ENCODE measurements around the gene FHIT. TPM values are rescaled to one million over a fixed set of nuclear protein-coding genes. Genes with fewer than 3 reads are reported as not detected.

The FHIT gene
- total and polyA plus RNA-seq, 4 donors, result 2.1 to 14.7 (median 6.6) TPM

DNA sequence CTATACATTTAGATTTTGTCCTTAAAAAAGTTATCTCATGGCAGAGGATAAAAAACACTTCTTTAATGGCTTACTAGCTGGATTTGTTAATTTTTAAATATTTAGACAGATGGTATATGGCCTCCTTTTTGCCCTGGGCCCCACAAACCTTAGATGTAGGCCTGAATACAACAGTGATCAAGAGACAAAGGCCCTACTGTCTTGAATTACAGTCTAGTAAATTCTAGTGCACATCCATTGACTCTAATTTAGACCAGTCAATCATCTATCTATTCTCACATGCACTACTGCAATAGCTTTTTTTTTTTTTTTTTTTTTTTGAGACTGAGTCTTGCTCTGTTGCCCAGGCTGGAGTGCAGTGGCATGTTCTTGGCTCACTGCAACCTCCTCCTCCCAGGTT is 452.8 kb downstream of the FHIT start:
- Histone ChIP-seq H3K9me3 (ENCODE audit: control insufficient read depth in 4 of 4, low read length in 3 of 4) (no peaks in the 10 kb centered on the region), H3K9ac (ENCODE audit: low read depth in 1 of 2, low read length in 2 of 2) (no peak overlapping the region), H3K4me1 (ENCODE audit: control insufficient read depth in 4 of 4, insufficient read depth in 4 of 4, low read length in 3 of 4) (no peaks in the 10 kb centered on the region), H3K27ac (ENCODE audit: low read depth in 1 of 2, low read length in 2 of 2) (no peak overlapping the region), H3K4me3 (ENCODE audit: low read depth in 1 of 3, low read length in 3 of 3) (no peak overlapping the region), H3K27me3 (ENCODE audit: control insufficient read depth in 4 of 4, insufficient read depth in 4 of 4, low read length in 3 of 4) (no peaks in the 10 kb centered on the region), H3K36me3 (ENCODE audit: control insufficient read depth in 4 of 4, insufficient read depth in 3 of 4, low read depth in 1 of 4, low read length in 3 of 4) (no peaks in the 10 kb centered on the region)
- DNase-seq (ENCODE audit: low spot score), result no peak
- TF ChIP-seq SP1 (IDR thresholded peaks at IDR 0.05), result no peak
- TF ChIP-seq FOXA1 (IDR thresholded peaks at IDR 0.05), result no peak
- TF ChIP-seq RXRA (IDR thresholded peaks at IDR 0.05), result no peak
- TF ChIP-seq TAF1 (conservative IDR thresholded peaks at IDR 0.05), result no peak
- TF ChIP-seq YY1 (IDR thresholded peaks at IDR 0.05), result no peak
- TF ChIP-seq, protein P1, sequence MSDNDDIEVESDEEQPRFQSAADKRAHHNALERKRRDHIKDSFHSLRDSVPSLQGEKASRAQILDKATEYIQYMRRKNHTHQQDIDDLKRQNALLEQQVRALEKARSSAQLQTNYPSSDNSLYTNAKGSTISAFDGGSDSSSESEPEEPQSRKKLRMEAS (IDR thresholded peaks at IDR 0.05), result no peak
- TF ChIP-seq, protein P2, sequence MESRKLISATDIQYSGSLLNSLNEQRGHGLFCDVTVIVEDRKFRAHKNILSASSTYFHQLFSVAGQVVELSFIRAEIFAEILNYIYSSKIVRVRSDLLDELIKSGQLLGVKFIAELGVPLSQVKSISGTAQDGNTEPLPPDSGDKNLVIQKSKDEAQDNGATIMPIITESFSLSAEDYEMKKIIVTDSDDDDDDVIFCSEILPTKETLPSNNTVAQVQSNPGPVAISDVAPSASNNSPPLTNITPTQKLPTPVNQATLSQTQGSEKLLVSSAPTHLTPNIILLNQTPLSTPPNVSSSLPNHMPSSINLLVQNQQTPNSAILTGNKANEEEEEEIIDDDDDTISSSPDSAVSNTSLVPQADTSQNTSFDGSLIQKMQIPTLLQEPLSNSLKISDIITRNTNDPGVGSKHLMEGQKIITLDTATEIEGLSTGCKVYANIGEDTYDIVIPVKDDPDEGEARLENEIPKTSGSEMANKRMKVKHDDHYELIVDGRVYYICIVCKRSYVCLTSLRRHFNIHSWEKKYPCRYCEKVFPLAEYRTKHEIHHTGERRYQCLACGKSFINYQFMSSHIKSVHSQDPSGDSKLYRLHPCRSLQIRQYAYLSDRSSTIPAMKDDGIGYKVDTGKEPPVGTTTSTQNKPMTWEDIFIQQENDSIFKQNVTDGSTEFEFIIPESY (IDR thresholded peaks at IDR 0.05), result no peak
- TF ChIP-seq HNF4G (IDR thresholded peaks at IDR 0.05), result no peak
- TF ChIP-seq NR2F2 (IDR thresholded peaks at IDR 0.05), result no peak
- TF ChIP-seq, protein P3, sequence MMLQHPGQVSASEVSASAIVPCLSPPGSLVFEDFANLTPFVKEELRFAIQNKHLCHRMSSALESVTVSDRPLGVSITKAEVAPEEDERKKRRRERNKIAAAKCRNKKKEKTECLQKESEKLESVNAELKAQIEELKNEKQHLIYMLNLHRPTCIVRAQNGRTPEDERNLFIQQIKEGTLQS (IDR thresholded peaks at IDR 0.05), result no peak
- TF ChIP-seq RAD21 (IDR thresholded peaks at IDR 0.05), result no peak
- TF ChIP-seq GABPA (IDR thresholded peaks at IDR 0.05 in 1 of 2, conservative IDR thresholded peaks at IDR 0.05 in 1 of 2), result no peak

DNA sequence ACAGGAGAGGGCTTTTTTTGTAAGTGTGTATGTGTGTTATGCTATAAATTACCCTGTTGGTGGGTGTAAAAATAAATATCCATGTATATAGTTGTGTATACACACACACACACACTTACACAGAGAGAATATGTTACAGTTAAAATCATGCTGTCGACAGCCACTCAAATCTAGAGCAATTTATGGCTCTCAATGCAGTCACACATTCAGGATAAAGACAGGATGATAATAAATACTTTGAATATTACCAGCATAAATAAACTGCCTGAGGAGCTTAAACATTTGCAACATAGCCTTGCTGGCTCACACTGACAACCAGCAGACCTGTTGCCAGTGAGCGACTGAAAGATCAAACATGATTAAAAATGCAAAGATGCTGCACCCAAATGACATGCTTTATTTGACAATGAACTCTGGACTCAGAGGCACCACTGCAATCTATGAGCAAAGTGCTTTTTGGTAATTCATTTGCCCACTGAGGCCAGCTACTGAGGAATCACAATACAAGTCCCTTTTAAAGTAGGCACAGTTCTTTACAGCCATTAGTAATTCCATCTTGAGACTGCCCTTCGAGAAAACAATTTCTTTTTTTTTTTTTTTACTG is 458.9 kb downstream of the FHIT start:
- Histone ChIP-seq H3K4me3 (ENCODE audit: low read depth in 1 of 3, low read length in 3 of 3) (no peak overlapping the region), H3K27ac (ENCODE audit: low read depth in 1 of 2, low read length in 2 of 2) (no peak overlapping the region), H3K9ac (ENCODE audit: low read depth in 1 of 2, low read length in 2 of 2) (no peak overlapping the region), H3K27me3 (ENCODE audit: control insufficient read depth in 4 of 4, insufficient read depth in 4 of 4, low read length in 3 of 4) (no peaks in the 10 kb centered on the region), H3K36me3 (ENCODE audit: control insufficient read depth in 4 of 4, insufficient read depth in 3 of 4, low read depth in 1 of 4, low read length in 3 of 4) (no peaks in the 10 kb centered on the region), H3K4me1 (ENCODE audit: control insufficient read depth in 4 of 4, insufficient read depth in 4 of 4, low read length in 3 of 4) (no peaks in the 10 kb centered on the region), H3K9me3 (ENCODE audit: control insufficient read depth in 4 of 4, low read length in 3 of 4) (no peaks in the 10 kb centered on the region)
- peak in 1 of 2 donors; percentile 29 for TF ChIP-seq RXRA (IDR thresholded peaks at IDR 0.05)
- peak; percentile 78 to 82 for TF ChIP-seq HNF4A (conservative IDR thresholded peaks at IDR 0.05)
- peak; percentile 4 to 7 for TF ChIP-seq RAD21 (IDR thresholded peaks at IDR 0.05)
- no peak for TF ChIP-seq YY1 (IDR thresholded peaks at IDR 0.05)
- DNase-seq (ENCODE audit: low spot score), result no peak
- 62% methylated on average over 3 of the region's 3 CpGs for WGBS

DNA sequence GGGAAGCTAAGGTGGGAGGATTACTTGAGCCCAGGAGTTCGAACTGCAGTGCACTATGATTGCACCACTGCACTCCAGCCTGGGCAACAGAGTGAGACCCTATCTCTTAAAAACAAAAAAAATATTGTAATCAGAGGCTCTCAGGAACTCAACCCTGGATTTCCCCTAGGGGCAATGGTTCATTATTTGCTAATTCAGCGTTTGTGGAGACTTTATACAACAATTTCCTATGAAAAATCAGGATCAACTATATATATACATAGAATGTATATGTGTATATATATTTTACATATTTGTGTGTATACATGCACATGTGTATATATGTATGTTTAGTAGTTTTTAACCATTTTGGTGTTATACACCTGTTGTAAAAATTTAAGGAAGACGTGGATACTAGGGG is 463.1 kb downstream of the FHIT start:
- H3K36me3 ChIP-seq (ENCODE audit: control insufficient read depth in 4 of 4, insufficient read depth in 3 of 4, low read depth in 1 of 4, low read length in 3 of 4), result no peaks in the 10 kb centered on the region
- H3K9ac ChIP-seq (ENCODE audit: low read depth in 1 of 2, low read length in 2 of 2), result no peak overlapping the region
- no peak overlapping the region for H3K27ac ChIP-seq (ENCODE audit: low read depth in 1 of 2, low read length in 2 of 2)
- no peaks in the 10 kb centered on the region for H3K9me3 ChIP-seq (ENCODE audit: control insufficient read depth in 4 of 4, low read length in 3 of 4)
- WGBS, result 95% methylated on average over 3 of the region's 3 CpGs
- H3K4me3 ChIP-seq (ENCODE audit: low read depth in 1 of 3, low read length in 3 of 3), result no peak overlapping the region
- no peak for DNase-seq (ENCODE audit: low spot score)
- TF ChIP-seq, protein P3 (IDR thresholded peaks at IDR 0.05), result no peak
- TF ChIP-seq NR2F2 (IDR thresholded peaks at IDR 0.05), result no peak
- TF ChIP-seq, protein P4, sequence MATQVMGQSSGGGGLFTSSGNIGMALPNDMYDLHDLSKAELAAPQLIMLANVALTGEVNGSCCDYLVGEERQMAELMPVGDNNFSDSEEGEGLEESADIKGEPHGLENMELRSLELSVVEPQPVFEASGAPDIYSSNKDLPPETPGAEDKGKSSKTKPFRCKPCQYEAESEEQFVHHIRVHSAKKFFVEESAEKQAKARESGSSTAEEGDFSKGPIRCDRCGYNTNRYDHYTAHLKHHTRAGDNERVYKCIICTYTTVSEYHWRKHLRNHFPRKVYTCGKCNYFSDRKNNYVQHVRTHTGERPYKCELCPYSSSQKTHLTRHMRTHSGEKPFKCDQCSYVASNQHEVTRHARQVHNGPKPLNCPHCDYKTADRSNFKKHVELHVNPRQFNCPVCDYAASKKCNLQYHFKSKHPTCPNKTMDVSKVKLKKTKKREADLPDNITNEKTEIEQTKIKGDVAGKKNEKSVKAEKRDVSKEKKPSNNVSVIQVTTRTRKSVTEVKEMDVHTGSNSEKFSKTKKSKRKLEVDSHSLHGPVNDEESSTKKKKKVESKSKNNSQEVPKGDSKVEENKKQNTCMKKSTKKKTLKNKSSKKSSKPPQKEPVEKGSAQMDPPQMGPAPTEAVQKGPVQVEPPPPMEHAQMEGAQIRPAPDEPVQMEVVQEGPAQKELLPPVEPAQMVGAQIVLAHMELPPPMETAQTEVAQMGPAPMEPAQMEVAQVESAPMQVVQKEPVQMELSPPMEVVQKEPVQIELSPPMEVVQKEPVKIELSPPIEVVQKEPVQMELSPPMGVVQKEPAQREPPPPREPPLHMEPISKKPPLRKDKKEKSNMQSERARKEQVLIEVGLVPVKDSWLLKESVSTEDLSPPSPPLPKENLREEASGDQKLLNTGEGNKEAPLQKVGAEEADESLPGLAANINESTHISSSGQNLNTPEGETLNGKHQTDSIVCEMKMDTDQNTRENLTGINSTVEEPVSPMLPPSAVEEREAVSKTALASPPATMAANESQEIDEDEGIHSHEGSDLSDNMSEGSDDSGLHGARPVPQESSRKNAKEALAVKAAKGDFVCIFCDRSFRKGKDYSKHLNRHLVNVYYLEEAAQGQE (IDR thresholded peaks at IDR 0.05), result no peak
- H3K4me1 ChIP-seq (ENCODE audit: control insufficient read depth in 4 of 4, insufficient read depth in 4 of 4, low read length in 3 of 4), result no peaks in the 10 kb centered on the region
- no peaks in the 10 kb centered on the region for H3K27me3 ChIP-seq (ENCODE audit: control insufficient read depth in 4 of 4, insufficient read depth in 4 of 4, low read length in 3 of 4)

Data from liver (tissue), 9 donors.